HepG2 (cell line): ENCODE data around the gene CACNA1G. TPM values are rescaled to one million over a fixed set of nuclear protein-coding genes. Genes with fewer than 3 reads are reported as not detected.
A peak's percentile ranks its signal among the peaks of the same experiment; 100 is the strongest.

ENCODE experiments used
- BRF2 ChIP-seq: sonication (generic); formaldehyde crosslinking; IDR thresholded peaks from 2 replicates; pipeline ENCODE4 v1.8.1; 2022; ENCODE audit warnings: mild to moderate bottlenecking, missing genetic modification reagents
- CEBPG ChIP-seq: IDR thresholded peaks from 2 replicates; pipeline ENCODE4 v1.6.1; 2016
- HMGA1 ChIP-seq: sonication (generic); formaldehyde crosslinking; conservative IDR thresholded peaks from 2 replicates; pipeline ENCODE4 v1.4.0; 2020; ENCODE audit warnings: missing genetic modification reagents
- NFE2L2 ChIP-seq: fragments of 150-350 bp; IDR thresholded peaks from 2 replicates; pipeline ENCODE4 v1.6.1; 2014; ENCODE audit warnings: low read length
- REPIN1 ChIP-seq: sonication (generic); formaldehyde crosslinking; IDR thresholded peaks from 2 replicates; pipeline ENCODE4 v1.8.0; 2022; ENCODE audit warnings: missing genetic modification reagents, low read depth, mild to moderate bottlenecking, borderline replicate concordance
- RFX3 ChIP-seq: IDR thresholded peaks from 2 replicates; pipeline ENCODE4 v1.6.1; 2016; ENCODE audit warnings: missing biosample characterization, missing genetic modification reagents
- THYN1 ChIP-seq: sonication (generic); formaldehyde crosslinking; IDR thresholded peaks from 2 replicates; pipeline ENCODE4 v1.8.1; 2023; ENCODE audit warnings: low read depth, mild to moderate bottlenecking, moderate library complexity, missing genetic modification reagents, borderline replicate concordance
- TP53 ChIP-seq: sonication (generic); formaldehyde crosslinking; conservative IDR thresholded peaks from 2 replicates; pipeline ENCODE4 v1.4.0; 2020; ENCODE audit warnings: missing genetic modification reagents
- TRIM22 ChIP-seq: fragments of 450-650 bp; IDR thresholded peaks from 2 replicates; pipeline ENCODE4 v1.6.1; 2017
- ZBTB4 ChIP-seq: sonication (generic); formaldehyde crosslinking; IDR thresholded peaks from 2 replicates; pipeline ENCODE4 v1.4.0; 2020; ENCODE audit warnings: missing genetic modification reagents, mild to moderate bottlenecking, borderline replicate concordance
- ZNF263 ChIP-seq: sonication (generic); formaldehyde crosslinking; IDR thresholded peaks from 2 replicates; pipeline ENCODE4 v1.4.0; 2020; ENCODE audit warnings: missing genetic modification reagents
- ZNF773 ChIP-seq: sonication (generic); formaldehyde crosslinking; IDR thresholded peaks from 2 replicates; pipeline ENCODE4 v1.4.0; 2020; ENCODE audit warnings: missing genetic modification reagents, borderline replicate concordance
- polyA plus RNA-seq, 8 experiments: library from polyadenylated mRNA; depleted of rRNA in 3 of 8; stranded (reverse) in 7 of 8; unstranded in 1 of 8; fragments of >200 nt; fragmentation: Illumina TruSeq in 4 of 8; extraction: Trizol in 4 of 8; gene quantifications; 2 replicates each; pipeline versions ENCODE4 v1.2.1 to v1.2.3, GENCODE V29; 2011 to 2016; ENCODE audit warnings: low read depth in 4 of 8, missing spikeins in 1 of 8, mixed read lengths in 1 of 8; ENCODE audit not compliant: insufficient read depth in 1 of 8
- total RNA-seq, 5 experiments: library from RNA; depleted of rRNA; stranded (reverse); fragments of >200 nt; fragmentation: Illumina TruSeq; extraction: Trizol; gene quantifications; 2 replicates each; pipeline ENCODE4 v1.2.3, GENCODE V29; 2016; ENCODE audit warnings: low read depth in 1 of 5
- TF ChIP-seq, protein P1 (sequence below): sonication (generic); formaldehyde crosslinking; IDR thresholded peaks from 2 replicates; pipeline ENCODE4 v1.5.0; 2020; ENCODE audit warnings: missing genetic modification reagents
- TF ChIP-seq, protein P2 (sequence below): sonication (generic); formaldehyde crosslinking; IDR thresholded peaks from 2 replicates; pipeline ENCODE4 v1.4.0; 2020; ENCODE audit warnings: missing genetic modification reagents, borderline replicate concordance
- TF ChIP-seq, protein P3 (sequence below): sonication (generic); formaldehyde crosslinking; IDR thresholded peaks from 2 replicates; pipeline ENCODE4 v1.5.0; 2020; ENCODE audit warnings: missing genetic modification reagents
- TF ChIP-seq, protein P4 (sequence below): sonication (generic); formaldehyde crosslinking; IDR thresholded peaks from 2 replicates; pipeline ENCODE4 v1.8.1; 2022; ENCODE audit warnings: low read depth, mild to moderate bottlenecking, missing genetic modification reagents

CACNA1G gene
- total and polyA plus RNA-seq, 2 of the 13 experiments (the other 11 are each of a cell fraction or from before 2014, with no cell fraction given): 0.02 TPM; not detected in 1

GRCh38 chr17:50640686-50641351 lies 80.3 kb downstream of the CACNA1G start (continued):
- TF ChIP-seq, protein P1, sequence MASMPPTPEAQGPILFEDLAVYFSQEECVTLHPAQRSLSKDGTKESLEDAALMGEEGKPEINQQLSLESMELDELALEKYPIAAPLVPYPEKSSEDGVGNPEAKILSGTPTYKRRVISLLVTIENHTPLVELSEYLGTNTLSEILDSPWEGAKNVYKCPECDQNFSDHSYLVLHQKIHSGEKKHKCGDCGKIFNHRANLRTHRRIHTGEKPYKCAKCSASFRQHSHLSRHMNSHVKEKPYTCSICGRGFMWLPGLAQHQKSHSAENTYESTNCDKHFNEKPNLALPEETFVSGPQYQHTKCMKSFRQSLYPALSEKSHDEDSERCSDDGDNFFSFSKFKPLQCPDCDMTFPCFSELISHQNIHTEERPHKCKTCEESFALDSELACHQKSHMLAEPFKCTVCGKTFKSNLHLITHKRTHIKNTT: no peak
- peak; percentile 75 for TF ChIP-seq CEBPG (CRISPR knock-in tag)
- TF ChIP-seq BRF2 (CRISPR knock-in tag): no peak
- TF ChIP-seq, protein P2, sequence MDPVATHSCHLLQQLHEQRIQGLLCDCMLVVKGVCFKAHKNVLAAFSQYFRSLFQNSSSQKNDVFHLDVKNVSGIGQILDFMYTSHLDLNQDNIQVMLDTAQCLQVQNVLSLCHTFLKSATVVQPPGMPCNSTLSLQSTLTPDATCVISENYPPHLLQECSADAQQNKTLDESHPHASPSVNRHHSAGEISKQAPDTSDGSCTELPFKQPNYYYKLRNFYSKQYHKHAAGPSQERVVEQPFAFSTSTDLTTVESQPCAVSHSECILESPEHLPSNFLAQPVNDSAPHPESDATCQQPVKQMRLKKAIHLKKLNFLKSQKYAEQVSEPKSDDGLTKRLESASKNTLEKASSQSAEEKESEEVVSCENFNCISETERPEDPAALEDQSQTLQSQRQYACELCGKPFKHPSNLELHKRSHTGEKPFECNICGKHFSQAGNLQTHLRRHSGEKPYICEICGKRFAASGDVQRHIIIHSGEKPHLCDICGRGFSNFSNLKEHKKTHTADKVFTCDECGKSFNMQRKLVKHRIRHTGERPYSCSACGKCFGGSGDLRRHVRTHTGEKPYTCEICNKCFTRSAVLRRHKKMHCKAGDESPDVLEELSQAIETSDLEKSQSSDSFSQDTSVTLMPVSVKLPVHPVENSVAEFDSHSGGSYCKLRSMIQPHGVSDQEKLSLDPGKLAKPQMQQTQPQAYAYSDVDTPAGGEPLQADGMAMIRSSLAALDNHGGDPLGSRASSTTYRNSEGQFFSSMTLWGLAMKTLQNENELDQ: no peak
- TF ChIP-seq ZBTB4: no peak
- no peak for TF ChIP-seq THYN1 (CRISPR knock-in tag)
- TF ChIP-seq HMGA1 (CRISPR knock-in tag): no peak
- peak; percentile 33; the same call in 1 of the 2 replicates for TF ChIP-seq NFE2L2
- TF ChIP-seq TRIM22: no peak
- peak; percentile 72 for TF ChIP-seq ZNF263 (CRISPR knock-in tag)
- TF ChIP-seq, protein P3, sequence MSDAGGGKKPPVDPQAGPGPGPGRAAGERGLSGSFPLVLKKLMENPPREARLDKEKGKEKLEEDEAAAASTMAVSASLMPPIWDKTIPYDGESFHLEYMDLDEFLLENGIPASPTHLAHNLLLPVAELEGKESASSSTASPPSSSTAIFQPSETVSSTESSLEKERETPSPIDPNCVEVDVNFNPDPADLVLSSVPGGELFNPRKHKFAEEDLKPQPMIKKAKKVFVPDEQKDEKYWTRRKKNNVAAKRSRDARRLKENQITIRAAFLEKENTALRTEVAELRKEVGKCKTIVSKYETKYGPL (CRISPR knock-in tag): no peak
- no peak for TF ChIP-seq TP53
- TF ChIP-seq REPIN1: 0 out of 2 replicates have a peak, but pooled peaks have one; percentile 37
- no peak for TF ChIP-seq ZNF773
- TF ChIP-seq RFX3: 0 out of 2 replicates have a peak, but pooled peaks have one; percentile 20
- TF ChIP-seq, protein P4, sequence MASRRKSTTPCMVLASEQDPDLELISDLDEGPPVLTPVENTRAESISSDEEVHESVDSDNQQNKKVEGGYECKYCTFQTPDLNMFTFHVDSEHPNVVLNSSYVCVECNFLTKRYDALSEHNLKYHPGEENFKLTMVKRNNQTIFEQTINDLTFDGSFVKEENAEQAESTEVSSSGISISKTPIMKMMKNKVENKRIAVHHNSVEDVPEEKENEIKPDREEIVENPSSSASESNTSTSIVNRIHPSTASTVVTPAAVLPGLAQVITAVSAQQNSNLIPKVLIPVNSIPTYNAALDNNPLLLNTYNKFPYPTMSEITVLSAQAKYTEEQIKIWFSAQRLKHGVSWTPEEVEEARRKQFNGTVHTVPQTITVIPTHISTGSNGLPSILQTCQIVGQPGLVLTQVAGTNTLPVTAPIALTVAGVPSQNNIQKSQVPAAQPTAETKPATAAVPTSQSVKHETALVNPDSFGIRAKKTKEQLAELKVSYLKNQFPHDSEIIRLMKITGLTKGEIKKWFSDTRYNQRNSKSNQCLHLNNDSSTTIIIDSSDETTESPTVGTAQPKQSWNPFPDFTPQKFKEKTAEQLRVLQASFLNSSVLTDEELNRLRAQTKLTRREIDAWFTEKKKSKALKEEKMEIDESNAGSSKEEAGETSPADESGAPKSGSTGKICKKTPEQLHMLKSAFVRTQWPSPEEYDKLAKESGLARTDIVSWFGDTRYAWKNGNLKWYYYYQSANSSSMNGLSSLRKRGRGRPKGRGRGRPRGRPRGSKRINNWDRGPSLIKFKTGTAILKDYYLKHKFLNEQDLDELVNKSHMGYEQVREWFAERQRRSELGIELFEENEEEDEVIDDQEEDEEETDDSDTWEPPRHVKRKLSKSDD (CRISPR knock-in tag): no peak
